22Rv1 (cell line): ENCODE measurements around the gene ALG12.

Source experiments
- CTCF ChIP-seq: fragments of 450-650 bp; IDR thresholded peaks from 2 replicates; pipeline ENCODE4 v1.5.1; 2017; ENCODE audit warnings: mild to moderate bottlenecking
- ZFX ChIP-seq: fragments of 450-650 bp; IDR thresholded peaks from 2 replicates; pipeline ENCODE4 v1.6.1; 2017; ENCODE audit warnings: antibody characterized with exemption, borderline replicate concordance

GRCh38 chr22:49930596-49931412 lies 12.6 kb upstream of the ALG12 start:
- peak; percentile 81 for TF ChIP-seq CTCF
- no peak for TF ChIP-seq ZFX
